HG03565 (cell line): ENCODE results near the gene CDC42BPA.
"Not testable (repeated sequence)": the region's sequence is repeated elsewhere in the genome, so short reads cannot be mapped to it uniquely, and the experiment has no call there.

Experiments used
- ATAC-seq: cut with Tn5 transposase; IDR thresholded peaks from one replicate; pipeline ENCODE4 v1.9.1; 2021; ENCODE audit warnings: mild to moderate bottlenecking, moderate library complexity; ENCODE audit not compliant: unreplicated experiment

Gene CDC42BPA, protein sequence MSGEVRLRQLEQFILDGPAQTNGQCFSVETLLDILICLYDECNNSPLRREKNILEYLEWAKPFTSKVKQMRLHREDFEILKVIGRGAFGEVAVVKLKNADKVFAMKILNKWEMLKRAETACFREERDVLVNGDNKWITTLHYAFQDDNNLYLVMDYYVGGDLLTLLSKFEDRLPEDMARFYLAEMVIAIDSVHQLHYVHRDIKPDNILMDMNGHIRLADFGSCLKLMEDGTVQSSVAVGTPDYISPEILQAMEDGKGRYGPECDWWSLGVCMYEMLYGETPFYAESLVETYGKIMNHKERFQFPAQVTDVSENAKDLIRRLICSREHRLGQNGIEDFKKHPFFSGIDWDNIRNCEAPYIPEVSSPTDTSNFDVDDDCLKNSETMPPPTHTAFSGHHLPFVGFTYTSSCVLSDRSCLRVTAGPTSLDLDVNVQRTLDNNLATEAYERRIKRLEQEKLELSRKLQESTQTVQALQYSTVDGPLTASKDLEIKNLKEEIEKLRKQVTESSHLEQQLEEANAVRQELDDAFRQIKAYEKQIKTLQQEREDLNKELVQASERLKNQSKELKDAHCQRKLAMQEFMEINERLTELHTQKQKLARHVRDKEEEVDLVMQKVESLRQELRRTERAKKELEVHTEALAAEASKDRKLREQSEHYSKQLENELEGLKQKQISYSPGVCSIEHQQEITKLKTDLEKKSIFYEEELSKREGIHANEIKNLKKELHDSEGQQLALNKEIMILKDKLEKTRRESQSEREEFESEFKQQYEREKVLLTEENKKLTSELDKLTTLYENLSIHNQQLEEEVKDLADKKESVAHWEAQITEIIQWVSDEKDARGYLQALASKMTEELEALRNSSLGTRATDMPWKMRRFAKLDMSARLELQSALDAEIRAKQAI (N-terminal part only)

DNA sequence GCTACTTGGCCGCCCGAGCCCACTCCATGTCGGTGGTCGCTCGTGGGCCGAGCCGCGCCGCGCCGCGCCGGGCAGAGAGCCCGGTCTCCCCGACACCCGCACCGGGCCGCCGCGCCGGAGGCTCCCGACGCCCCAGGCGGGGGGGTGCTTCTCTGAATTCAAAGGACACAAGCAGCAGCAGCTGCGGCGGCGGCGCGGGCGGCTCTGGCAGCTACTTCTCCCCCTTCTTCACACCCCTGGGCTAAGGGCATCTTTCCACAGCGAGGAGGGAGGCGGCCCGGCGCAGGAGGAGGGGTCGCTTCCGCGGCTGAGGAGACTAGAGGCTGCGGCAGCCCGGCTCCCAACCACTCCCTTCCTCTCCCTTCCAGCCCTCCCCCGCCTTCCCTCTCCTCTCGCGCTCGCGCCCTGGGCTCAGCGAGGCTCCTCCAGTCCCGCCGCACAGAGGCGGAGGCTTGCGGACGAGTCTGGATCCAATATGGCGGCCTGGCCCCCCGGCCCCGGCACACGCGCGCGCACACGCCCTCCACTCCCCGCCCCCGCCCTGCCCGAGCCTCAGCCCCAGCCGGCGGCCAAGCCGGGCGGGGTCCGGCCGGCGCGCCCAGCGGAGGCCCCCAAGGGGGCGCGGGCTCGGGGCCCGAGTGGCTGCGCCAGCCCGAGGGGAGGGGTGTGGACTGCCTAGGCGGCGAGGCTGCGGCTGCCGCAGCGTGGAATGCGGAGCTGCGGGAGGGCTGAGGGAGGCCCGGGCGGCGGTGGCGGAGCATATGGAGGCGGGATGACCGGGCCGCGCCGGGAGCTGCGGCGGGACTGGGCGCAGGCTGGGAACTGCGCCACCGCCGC, at the start of gene CDC42BPA:
Gene CDC42BPA (minus strand): TSS at position 477 of the 837 bp plus-strand sequence. CDS start 1,310 bp downstream, outside the sequence.
- no peak for ATAC-seq

DNA sequence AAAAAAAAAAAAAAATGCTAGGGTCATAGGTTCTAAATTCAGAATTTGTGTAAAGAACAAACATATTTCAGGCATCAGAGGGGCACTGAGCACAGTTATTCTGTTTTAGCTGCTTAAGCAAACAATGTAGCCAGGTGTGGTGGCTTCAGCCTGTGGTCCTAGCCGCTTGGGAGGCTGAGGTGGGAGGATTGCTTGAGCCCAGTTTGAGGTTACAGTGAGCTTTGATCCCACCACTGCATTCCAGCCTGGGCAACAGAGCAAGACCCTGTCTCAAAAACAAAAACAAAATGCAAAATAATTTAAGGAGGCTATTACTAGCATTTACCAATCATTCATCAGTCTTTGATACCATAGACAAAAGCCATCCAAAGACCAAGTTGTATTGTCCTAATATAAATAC, 49.7 kb upstream of the CDC42BPA start:
- no peak for ATAC-seq

DNA sequence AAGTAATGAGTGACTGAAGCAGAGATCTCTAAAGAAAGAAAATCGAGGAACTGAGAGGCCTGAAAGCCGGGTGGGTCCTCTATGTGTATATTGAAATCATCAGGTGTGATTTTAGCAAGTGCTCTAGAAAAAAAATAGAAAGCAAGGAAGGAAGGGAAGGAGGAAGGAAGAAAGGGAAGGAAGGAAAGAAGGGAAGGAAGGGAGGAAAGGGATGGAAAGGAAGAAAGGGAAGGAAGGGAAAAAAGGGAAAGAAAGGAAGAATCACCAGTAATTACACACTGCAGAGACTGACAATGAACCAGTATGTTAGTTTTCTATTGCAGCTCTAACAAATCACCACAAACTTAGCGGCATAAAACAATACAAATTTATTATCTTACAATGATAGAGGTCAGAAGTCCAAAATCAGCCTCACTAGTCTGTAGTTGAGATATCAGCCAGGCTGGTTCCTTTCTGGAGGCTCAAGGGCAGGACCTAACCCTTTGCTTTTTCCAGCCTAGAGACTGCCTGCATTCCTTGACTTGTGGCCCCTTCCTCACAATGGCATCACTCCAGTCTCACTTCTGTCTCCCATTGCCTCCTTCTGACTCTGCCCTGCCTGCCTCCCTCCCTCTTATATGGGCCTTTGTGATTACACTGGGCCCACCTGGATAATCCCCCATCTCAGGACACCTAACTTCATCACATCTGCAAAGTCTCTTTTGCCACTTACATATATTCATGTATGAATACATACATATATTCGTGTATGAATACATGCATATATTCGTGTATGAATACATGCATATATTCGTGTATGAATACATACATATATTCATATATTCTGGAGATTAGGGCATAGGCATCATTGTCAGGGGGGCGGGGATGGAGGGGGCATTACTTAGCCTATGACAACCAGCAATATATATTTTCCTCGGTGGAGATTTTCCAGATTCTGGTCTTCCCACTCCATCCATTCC, 47.5 kb upstream of the CDC42BPA start:
- ATAC-seq = no peak

DNA sequence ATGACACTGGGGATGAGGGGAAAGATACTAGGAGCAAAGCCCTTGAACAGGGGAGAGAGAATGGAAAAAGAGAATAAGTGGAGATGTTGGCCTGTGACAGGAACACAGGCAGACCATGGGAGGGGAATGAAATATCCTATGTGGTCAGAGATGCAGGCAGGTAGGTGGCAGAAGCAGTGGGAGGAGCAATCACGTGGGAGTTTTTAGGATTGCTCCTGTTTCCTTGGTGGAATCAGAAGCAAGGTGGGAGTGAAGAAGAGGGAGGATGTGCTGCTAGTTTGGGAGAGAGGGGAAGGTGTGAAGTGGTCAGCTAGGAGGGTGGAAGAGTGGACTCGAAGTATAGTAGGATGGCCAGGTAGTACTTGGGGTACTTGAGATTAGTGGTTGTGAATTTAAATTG, 46.4 kb upstream of the CDC42BPA start:
- no peak for ATAC-seq

DNA sequence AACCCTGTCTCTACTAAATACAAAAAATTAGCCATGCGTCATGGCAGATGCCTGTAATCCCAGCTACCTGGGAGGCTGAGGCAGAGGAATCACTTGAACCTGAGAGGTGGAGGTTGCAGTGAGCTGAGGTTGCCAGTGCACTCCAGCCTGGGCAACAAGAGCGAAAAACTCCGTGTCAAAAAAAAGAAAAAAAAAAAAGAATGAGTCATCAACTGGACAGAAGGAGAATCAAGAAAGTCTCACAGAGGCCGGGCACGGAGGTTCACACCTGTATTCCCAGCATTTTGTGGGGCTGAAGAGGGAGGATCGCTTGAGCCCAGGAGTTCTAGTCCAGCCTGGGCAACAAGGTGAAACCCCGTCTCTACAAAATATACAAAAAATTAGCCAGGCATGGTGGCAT, 45.5 kb upstream of the CDC42BPA start:
- no peak for ATAC-seq

DNA sequence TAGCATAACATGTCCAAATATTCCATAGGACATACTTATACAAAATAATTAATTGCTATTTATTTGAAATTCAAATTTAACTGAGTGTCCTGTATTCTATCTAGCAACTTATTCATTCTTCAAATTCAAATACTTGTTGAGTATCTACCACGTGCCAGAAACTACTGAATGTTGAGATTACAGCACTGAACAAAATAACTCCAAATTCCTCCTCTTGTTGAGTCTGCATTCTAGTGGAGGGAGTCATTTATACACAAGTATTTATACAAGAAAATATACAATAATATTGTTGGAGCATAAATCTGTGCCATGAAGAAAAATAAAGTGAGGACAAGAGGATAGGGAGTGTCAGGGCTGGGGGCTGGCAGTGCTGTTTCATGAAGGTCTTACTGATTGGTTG, 43.7 kb upstream of the CDC42BPA start:
- no peak for ATAC-seq

DNA sequence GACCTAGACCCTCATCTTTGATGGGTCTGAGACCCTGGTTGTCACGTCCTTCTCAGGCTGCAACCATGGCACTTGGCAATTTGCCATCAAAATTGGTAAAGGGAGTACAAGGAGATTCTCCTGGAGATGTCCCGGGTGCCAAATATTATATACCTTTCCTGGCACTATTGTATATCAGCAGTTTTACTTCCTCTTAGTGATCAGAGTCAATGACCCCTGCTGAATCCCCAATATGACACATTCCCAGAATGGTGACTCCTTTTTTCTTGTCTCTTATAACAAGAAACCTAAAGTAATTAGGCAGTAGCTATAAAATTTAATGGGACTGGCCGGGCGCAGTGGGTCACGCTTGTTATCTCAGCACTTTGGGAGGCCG, 39.6 kb upstream of the CDC42BPA start:
- no peak for ATAC-seq

DNA sequence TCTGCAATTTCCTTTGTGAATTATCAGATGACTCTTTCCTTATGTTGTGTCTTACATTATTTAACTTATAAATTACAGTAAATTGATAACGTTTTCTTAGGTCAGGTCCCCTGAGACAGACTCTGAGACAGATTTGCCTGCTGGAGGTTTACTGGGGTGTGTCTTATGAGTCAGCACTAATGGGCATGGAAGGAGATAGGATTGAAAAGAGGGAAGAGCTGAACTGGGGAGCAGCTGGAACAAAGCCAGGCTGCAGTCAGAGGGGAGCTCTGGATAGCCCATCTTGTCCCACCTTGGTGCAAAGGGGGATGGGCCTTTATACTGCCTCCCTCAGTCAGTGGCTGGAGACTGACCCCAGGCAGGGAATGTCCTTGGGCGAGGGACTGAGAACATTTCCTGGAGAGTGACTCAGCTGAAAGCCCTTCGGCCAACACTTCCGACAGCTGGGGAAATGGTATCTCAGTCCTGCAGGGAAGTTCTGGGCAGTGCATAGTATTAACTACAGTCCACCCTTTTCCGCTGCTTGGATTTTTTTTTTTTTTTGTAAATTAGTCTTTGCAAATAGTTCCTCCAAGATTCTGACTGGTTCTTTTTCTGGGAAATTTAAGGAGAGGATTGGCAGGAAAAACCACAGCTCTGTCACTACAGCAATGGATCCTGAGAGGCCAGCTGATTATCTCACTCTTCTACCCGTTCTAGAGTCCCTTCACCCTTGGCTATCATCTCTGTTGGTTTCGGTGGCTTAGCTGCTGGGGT, 39.1 kb upstream of the CDC42BPA start:
- no peak for ATAC-seq

DNA sequence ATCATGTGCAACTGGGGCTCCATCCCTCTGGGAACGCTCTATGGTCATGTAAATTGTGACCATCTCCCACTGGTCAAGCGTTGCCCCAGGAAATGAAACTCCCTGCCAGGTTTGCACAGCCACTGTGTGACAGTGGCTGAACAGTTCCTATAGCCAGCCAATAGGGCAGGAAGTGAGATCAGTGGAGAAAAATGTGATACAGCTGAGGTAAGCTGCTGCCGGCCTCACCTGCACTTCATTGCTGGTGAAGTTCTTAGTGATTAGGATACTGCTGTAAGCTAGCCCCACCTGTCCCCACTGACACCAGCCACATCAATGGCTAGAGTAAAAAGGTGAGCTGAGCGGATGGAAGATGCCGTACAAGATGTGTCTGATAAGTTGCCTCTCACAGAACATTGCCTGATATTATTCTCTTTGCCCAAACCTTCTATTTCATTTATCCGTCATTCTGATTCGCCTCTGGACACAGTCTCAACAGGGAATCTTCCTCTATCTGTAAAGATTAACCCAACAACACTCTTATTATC, 38.4 kb upstream of the CDC42BPA start:
- no peak for ATAC-seq

DNA sequence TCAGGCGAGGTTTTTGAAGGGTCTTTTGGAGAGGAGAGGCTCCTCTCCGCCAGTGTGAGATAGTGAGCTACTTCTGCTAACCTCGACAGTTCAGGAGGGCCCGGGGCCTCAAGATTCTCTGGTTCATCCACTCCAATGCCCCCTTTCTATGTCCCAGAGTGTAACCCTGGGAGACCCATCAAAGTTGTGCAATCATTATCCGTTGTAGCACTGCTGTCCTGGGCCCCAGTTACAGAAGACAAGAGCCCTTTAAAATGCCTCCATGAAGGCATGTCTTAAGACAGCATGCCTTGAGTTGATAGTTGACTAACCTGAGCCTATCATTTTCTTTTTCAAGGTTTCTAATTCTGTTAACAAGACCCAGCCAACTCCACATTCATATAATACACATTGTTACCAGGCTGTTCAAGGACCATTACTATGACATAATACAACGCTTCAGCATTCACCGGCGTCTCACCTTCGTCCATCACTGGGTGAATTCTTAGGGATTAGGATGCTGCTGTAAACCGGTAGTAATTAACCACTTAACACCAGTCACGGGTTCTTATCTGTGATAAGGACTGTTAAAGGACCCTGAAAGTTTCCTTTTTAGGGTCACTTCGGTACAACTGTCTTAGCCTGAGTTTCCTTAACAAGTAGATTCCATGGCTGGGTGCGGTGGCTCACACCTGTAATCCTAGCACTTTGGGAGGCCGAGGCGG, 37.4 kb upstream of the CDC42BPA start:
- ATAC-seq = no peak

DNA sequence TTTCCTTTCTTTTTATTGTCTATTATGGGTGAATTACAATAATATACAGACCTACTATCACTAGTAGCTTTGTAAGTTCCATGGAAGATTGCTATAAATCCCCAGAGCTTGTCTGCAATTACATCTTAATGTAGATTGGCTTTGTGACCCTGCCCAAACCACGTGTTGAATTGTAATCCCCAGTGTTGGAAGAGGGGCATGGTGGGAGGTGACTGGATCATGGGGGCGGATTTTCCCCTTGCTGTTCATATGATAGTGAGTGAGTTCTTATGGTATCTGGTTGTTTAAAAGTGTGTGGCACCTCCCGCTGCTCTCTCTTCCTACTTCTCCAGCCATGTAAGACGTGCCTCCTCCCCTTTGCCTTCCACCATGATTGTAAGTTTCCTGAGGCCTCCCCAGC, 34.9 kb upstream of the CDC42BPA start:
- ATAC-seq = no peak

DNA sequence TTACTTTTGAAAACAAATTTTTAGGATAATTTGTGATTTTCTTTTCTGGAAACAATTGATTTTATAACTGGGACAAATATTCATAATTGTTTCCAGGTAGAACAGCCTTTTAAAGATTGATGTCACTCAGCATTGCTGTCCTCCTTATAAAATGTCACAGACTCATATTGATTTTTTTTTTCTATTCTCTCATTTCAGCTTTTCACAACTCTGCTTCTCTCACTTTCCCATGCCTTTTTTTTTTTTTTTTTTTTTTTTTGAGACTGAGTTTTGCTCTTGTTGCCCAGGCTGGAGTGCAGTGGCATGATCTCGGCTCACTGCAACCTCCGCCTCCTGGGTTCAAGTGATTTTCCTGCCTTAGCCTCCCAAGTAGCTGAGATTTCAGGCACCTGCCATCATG, 33.9 kb upstream of the CDC42BPA start:
- not testable (repeated sequence) for ATAC-seq

DNA sequence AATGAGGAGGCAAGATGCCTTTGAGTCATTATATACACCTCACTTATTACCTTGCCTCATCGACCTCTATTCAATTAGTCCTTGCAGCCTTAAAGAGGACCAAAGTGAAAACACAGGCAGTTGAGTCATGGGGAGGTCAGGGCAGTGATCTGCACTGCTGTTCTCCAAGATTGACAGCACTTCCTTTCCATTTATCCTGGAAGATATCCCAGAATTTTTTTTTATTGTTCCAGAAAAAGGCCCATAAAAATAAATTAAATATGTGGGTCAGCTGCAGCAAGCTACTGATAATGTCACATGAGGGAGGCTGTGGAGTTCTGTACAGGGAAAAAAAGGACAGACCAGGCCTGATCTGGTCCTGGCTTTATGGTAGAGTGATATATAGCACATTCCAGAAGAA, 33.2 kb upstream of the CDC42BPA start:
- no peak for ATAC-seq

DNA sequence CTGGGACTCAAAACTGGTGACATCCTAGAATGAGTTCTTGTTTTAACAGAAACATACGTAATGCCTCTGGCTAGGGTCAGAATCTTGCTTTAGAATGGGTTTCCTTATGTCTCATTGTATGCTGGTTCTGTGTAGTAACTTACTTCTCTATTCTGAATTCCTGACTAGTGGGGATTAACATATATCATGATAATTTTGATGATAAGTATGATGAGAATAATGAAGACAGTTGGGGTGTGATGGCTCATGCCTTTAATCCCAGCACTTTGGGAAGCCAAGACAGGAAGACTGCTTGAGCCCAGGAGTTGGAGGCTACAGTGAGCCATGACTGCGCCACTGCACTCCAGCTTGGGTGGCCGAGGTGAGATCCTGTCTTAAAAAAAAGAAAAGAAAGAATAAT, 31.7 kb upstream of the CDC42BPA start:
- no peak for ATAC-seq

DNA sequence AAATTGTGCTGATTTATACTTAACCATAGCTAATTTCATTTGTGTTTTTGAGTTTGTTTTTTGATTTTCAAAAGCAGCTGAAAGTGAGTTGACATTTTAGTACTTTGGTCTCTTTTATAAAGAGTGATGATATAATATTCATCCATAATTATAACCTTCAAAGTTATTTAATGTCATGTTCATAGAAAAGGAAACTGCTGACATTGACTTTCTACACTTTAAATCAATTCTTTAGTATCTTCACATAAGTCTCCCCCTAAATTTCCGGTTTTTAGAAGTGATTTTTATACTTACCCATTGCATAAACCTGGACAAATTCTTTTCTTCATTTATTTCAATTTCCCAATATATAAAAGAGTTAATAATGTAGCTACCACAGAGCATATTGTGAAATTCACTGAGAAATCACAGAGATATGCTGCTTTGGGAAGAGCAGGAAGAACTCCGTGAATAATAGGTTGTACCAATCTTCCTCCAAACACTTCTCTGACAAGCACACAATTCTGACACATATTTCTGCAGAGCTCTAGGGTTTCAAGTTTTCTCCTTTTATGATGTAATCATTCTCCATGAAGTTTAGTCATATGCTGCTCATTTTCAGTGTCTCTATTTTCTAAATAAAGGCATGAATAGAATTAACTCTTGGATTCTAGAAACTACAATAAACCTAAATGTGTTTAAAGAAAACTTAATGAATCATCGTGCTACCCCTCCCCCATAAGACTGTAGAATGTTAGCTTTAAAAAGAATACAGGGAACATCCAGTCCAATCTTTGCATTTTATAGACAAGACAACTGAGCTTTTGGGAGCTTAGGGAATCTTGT, 25.6 kb upstream of the CDC42BPA start:
- no peak for ATAC-seq

DNA sequence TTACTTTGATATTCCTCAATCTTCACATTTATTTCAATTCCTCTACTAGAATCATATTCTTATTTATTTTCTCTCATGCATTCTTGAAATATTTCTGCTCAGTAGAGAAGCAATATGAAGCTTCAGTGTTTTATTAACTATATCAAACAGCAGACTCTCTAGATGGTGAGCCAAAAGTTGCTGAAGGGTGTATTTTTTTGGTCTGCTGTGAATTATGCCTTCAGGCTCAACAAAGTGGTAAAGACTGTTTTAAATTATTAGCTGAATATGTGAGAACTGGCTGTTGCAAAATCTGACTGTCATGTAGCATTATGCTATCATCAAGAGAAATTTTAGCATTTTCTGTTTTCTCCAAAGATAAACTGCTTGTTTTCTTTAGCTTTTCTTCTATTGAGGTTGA, 24.9 kb upstream of the CDC42BPA start:
- no peak for ATAC-seq

DNA sequence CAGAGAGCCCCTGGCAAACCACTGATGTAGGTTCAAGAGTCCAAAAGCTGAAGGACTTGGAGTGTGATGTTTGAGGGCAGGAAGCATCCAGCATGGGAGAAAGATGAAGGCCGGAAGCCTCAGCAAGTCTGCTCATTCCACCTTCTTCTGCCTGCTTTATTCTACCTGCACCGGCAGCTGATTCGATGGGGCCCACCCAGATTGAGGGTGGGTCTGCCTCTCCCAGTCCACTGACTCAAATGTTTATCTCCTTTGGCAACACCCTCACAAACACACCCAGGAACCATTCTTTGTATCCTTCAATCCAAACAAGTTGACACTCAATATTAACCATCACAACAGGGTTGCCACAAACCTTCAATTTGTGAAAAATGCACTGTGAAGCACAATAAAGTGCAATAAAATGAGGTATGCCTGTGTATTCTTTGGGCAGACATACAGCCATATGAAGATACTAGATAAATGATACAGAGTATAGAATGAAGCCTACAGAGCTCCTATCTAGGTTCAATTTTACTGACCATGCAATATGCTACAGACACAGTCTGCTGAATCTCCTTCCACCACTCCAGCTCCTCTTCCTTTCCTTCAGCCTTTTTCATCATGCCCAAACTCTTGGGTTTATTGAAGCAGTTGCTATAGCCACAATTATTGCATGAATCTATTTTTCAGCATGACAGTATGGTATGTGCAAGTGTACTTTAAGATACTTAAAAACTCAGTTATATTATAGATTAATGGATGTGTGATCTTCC, 24.0 kb upstream of the CDC42BPA start:
- ATAC-seq = no peak
